ENCODE results near the gene AQP1.

DNA sequence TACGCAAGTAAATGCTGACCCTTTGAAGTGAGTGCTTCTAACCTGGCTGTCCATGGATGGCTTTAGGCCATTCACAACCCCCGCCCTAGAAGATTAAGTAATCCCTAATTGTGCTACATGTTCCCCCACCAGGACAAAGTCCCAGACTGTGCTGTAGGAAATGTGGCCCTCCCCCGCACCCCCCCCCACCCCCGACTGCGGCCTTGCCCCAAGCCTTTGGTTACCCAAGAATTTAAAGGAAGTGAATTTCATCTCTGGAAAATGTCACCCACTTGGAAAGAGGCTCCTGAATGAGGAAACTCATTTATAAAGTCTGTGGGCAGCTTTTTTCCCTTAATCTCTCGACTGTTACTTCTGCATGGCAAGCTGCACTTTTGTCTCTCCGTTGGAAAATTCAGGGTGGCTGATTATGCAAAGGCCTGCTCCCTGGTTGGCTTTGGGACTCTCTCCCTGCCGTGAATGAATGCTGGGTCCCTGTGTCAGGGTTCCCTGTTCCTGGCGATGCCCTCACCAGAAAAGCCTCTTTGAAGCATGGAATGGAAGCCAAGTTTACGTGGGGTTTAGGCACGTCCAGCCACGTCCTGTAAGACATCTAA is 31.4 kb upstream of the AQP1 start:
- TF ChIP-seq, protein P1, sequence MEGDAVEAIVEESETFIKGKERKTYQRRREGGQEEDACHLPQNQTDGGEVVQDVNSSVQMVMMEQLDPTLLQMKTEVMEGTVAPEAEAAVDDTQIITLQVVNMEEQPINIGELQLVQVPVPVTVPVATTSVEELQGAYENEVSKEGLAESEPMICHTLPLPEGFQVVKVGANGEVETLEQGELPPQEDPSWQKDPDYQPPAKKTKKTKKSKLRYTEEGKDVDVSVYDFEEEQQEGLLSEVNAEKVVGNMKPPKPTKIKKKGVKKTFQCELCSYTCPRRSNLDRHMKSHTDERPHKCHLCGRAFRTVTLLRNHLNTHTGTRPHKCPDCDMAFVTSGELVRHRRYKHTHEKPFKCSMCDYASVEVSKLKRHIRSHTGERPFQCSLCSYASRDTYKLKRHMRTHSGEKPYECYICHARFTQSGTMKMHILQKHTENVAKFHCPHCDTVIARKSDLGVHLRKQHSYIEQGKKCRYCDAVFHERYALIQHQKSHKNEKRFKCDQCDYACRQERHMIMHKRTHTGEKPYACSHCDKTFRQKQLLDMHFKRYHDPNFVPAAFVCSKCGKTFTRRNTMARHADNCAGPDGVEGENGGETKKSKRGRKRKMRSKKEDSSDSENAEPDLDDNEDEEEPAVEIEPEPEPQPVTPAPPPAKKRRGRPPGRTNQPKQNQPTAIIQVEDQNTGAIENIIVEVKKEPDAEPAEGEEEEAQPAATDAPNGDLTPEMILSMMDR (IDR thresholded peaks at IDR 0.05): no peak
- no peak for TF ChIP-seq POLR2A (IDR thresholded peaks at IDR 0.05)
